T47D (cell line): Measurements from ENCODE around the gene APOBEC3H.
"Not testable (repeated sequence)": the region's sequence is repeated elsewhere in the genome, so short reads cannot be mapped to it uniquely, and the experiment has no call there.

Source experiments
- DNase-seq, 2 experiments: peaks; one replicate each; pipeline versions ENCODE4 v3.0.0 to v3.0.0-alpha.2; 2011 to 2012; ENCODE audit warnings: low read depth in 1 of 2, low spot score in 1 of 2
- JUND ChIP-seq: IDR thresholded peaks from 2 replicates; pipeline ENCODE4 v1.6.1; 2012; ENCODE audit warnings: low read depth
- in situ Hi-C: cut with HindIII; loops from 2 replicates; pipeline ENCODE4 v1.10.0; 2016; ENCODE audit warnings: low sequenced_read_pairs, low pct_unique_long_range_greater_than_20kb

The APOBEC3H gene

DNA sequence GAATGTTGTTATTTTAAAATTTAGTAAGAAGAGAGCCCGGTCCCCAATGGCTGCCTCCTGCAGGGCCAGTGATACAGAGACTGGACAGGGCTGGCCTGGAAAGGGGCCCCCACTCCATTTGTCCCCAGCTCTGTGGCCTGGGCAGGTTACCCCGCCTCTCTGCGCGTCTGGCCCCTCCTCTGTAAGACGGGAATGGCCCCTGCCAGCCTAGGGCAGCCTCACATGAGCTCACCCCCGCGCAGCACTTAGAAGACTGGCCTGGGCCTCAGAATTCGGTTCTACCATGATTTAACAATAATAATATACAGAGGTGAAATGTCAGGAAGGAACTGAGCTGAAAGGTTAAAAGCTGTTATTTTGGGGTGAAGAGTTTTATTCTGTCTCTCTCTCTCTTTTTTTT is 18.7 kb upstream of the APOBEC3H start:
- in situ Hi-C loops, result no loop called here
- DNase-seq, result no peak
- TF ChIP-seq JUND, result no peak

DNA sequence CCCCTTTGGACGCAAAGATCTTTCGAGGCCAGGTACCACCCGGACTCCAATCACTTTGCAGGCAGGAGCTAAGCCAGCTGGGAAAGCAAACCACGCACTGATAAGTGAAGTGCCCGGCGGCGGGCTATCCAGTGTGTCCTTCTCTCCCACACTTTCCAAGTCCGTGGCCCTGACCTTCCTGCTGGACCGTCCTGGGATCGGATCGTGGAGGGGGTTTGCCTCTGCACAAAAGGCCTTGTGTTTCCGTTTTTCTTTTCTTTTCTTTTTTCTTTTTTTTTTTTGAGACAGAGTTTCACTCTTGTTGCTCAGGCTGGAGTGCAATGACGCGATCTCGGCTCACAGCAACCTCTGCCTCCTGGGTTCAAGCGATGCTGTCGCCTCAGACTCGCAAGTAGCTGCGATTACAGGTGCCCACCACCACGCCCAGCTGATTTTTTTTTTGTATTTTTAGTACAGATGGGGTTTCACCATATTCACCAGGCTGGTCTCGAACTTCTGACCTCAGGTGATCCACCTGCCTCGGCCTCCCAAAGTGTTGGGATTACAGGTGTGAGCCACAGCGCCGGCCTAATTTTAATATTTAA is 17.9 kb upstream of the APOBEC3H start:
- DNase-seq, in situ Hi-C loops: not testable (repeated sequence)

- in situ Hi-C loops, result no loop called here
- no peak for DNase-seq
- no peak for TF ChIP-seq JUND
These were observed 16.8 kb upstream of the APOBEC3H start for GRCh38 chr22:39080052-39080762.

DNA sequence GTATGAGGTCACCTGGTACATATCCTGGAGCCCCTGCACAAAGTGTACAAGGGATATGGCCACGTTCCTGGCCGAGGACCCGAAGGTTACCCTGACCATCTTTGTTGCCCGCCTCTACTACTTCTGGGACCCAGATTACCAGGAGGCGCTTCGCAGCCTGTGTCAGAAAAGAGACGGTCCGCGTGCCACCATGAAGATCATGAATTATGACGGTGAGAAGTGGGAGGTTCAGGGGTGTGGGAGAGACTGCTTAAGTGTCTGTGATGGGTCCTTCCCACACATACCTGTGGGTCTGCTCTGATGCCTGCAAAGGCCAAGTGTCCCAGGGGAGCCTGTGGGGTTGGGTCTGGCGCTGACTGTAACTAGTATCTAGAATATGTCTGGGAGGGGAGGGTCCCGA is 16.0 kb upstream of the APOBEC3H start:
- no peak for DNase-seq
- TF ChIP-seq JUND, result no peak
- in situ Hi-C loops, result no loop called here

GRCh38 chr22:39081598-39081997 is 15.4 kb upstream of the APOBEC3H start:
- no peak for TF ChIP-seq JUND
- in situ Hi-C loops, result no loop called here
- no peak for DNase-seq

DNA sequence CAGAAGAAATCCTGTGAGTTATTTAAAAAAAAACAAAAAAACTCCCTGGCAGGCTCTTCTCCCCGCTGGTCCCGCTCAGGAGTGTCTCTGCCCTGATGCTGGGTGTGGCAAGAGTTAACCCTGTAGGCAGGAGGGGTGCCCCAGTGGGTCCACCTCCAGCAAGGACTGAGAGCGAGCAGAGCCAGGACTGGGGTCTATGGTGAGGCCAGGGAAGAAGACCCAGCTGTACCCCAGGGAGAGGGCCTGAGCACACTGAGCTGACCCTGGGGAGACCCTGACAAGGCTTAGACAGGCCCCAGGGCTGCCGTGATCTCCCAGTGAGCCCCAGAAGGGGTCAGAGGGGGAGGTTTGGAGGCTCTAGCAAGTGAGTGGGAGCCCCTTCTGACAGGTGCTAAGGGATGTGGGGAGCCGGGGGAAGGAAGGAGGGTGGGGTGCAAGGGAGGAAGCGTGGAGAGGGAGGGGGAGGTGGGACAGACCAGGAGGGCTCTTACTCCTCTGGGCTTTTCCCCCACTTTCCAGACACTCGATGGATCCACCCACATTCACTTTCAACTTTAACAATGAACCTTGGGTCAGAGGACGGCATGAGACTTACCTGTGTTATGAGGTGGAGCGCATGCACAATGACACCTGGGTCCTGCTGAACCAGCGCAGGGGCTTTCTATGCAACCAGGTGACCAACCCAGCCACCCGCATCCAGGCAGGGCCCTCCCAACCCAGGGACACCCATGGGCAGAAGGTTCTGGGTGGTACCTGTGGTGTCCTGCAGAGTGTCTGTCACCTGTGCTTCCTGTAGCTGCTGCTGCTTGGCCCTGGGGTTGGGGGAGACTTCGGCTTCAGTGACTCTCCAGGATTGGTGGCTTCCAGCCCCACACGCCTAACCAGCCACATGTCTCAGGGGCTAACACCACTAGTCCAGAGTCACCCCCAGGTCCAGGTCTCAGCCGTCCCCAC is 13.6 kb upstream of the APOBEC3H start:
- in situ Hi-C loops, result no loop called here
- no peak for TF ChIP-seq JUND
- no peak for DNase-seq

DNA sequence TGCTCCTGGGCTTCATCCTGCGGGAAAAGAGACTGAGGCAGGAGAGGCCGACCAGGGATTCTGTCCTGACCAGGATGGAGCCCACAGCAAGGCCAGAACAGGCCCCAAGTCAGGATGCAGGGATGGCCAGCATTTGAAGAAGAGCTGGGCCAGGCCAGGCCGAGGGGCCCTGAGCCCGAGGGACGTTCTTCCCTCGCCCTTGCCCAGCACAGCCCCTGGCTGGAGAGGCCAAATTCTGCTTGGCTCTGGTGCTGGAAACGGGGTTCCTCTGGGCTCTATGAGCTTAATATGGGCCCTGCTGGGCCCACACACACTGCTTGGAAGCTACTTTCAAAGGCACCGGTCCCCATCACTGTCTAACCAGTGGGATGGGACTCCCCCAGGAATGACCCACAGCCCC is 12.4 kb upstream of the APOBEC3H start:
- in situ Hi-C loops, result no loop called here
- DNase-seq, result no peak
- TF ChIP-seq JUND, result no peak

DNA sequence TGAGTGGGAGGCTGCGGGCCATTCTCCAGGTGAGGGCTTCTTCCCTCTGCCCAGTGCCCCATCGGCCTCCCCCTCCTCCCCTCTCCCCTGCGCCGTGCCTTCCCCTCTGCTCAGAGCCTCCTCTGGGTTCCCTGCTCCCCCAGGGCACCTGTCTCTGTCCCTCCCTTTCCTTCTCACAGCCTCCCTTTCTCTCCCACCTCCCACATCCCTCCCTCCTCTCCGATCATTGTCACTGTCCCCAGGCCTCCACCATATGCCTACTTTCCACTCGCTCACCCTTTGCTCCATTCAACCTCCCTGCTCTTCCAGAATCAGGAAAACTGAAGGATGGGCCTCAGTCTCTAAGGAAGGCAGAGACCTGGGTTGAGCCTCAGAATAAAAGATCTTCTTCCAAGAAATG is 9.9 kb upstream of the APOBEC3H start:
- DNase-seq, result no peak
- no peak for TF ChIP-seq JUND

DNA sequence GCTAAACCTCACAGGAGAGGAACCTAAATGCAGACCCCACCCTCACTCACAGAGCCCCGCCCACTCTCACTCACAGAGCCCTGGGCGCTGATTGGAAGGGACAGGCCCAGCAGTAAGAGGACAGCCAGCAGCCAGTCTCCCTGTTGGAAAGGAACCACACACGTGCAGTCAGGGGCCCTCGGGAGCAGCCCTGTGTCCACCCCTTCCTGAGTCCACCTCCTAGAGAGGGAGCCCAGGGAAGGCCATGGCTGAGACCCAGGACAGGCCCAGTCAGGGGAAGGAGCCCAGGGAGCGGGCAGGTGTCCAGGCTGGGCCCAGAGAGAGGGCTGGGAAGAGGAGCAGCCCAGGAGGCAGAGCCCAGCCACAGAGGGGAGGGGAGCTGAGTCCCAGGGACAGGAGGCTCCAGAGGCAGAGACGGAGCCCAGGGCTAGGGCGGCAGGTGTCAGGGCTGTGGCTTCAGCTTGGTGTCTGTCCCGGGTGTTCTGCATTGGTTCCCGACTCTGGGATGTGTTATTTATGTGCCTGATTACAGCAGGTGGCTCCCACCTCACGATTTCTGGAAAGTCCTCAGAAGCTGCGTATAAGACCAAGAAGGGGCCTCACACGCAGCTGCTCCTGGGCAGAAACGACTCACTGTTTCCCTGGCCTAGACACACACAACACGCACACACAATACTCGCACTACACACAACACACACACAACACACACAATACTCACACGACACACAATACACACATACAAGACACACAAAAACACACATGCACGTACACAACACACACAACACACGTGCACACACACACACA is 9.0 kb upstream of the APOBEC3H start:
- in situ Hi-C loops, result no loop called here
- DNase-seq, result no peak

More for the DNA sequence above, 9.9 kb upstream of the APOBEC3H start:
- in situ Hi-C loops, result no loop called here

DNA sequence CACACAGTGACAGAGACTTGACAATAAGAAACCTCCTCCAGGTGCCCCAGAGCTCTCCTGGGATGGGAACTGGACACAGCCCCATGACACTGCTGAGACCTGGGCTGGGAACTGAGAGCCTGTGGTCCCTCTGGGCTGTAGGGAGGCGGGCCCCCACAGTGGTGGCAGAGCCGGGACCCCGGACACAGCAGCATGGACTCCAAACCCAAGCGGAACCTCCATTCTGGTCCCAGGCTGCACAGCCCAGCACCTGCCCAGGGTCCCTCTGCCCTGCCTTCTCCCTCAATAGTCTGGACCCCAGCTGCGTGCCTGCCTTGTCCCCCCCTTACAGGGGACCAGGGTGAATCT is 8.4 kb upstream of the APOBEC3H start:
- no peak for TF ChIP-seq JUND
- in situ Hi-C loops, result no loop called here
- no peak for DNase-seq

More for the DNA sequence above, 9.0 kb upstream of the APOBEC3H start:
- TF ChIP-seq JUND, result no peak

GRCh38 chr22:39089928-39090327 is 7.1 kb upstream of the APOBEC3H start:
- no peak for TF ChIP-seq JUND
- in situ Hi-C loops, result no loop called here

DNA sequence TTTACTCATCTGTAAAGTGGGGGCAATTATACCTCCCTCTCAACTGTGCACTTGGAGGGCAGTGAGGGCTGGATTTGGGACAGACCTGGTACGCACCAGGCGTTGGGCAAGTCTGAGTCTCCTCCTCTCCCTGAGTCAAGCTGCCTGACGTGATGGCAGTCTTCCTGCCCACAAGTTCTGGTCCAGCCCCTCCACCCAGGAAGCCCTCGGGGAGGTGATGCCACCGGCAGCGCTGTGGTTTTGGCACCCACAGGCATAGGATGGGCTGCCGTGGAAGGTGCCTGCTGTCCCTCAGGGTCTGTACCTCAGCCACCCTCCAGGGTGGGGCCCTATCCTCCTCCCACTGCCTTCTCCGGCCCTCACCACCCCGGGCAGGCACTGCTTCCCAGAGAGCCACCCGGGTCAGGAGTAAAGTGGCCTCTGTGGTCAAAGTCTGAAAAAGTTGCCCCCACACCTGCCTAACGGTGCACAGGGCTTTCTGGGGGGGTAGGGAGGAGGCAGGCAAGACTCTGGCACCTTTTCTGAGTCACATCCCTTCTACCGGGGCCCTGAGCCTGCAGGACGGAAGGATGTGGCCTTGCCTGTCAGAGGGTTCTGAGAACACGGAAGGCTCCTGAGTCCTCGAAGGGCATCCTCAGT is 6.5 kb upstream of the APOBEC3H start:
- DNase-seq, result no peak
- in situ Hi-C loops, result no loop called here
- no peak for TF ChIP-seq JUND

More at GRCh38 chr22:39089928-39090327, 7.1 kb upstream of the APOBEC3H start:
- DNase-seq, result no peak
